ENCODE measurements around the gene EXOC7. TPM values are rescaled to one million over a fixed set of nuclear protein-coding genes. Genes with fewer than 3 reads are reported as not detected.
A peak's percentile ranks its signal among the peaks of the same experiment; 100 is the strongest.
"Not testable (repeated sequence)": the region's sequence is repeated elsewhere in the genome, so short reads cannot be mapped to it uniquely, and the experiment has no call there.

The EXOC7 gene
- total RNA-seq, 1 experiment from 2014 or later, result 69.0 TPM

- DNase-seq, result no peak
- H3K4me2 ChIP-seq (ENCODE audit: low read depth, low read length, poor library complexity, severe bottlenecking), result no peak overlapping the region
Observed at GRCh38 chr17:76050538-76051467, 52.8 kb downstream of the EXOC7 start.

GRCh38 chr17:76049836-76050537, 53.6 kb downstream of the EXOC7 start:
- Histone ChIP-seq H3K9ac (ENCODE audit: low read length) (no peak overlapping the region), H3K9me3 (ENCODE audit: low read length) (no peaks in the 10 kb centered on the region), H3K9me2 (replicated peaks; ENCODE audit: insufficient read depth, low read length) (no peaks in the 10 kb centered on the region), H3K4me3 (ENCODE audit: low read length) (no peak overlapping the region), H3K27me3 (ENCODE audit: low read length) (no peaks in the 10 kb centered on the region), H3K36me3 (ENCODE audit: insufficient read depth, low read length) (peaks cover 9% of the 10 kb centered on the region; the same call in 1 of the 2 replicates), H2AFZ (ENCODE audit: low read length) (no peak overlapping the region), H3K4me2 (ENCODE audit: low read depth, low read length, poor library complexity, severe bottlenecking) (no peak overlapping the region), H3K79me2 (ENCODE audit: low read length) (no peaks in the 10 kb centered on the region), H3K27ac (ENCODE audit: low read length) (no peak overlapping the region), H3K4me1 (ENCODE audit: low read length) (peaks cover 10% of the 10 kb centered on the region), H4K20me1 (ENCODE audit: insufficient read depth, low read depth, low read length) (no peaks in the 10 kb centered on the region)
- DNase-seq, result no peak

More at GRCh38 chr17:76050538-76051467, 52.8 kb downstream of the EXOC7 start:
- H3K36me3 ChIP-seq (ENCODE audit: insufficient read depth, low read length), result peaks cover 9% of the 10 kb centered on the region; the same call in 1 of the 2 replicates
- H3K9ac ChIP-seq (ENCODE audit: low read length), result no peak overlapping the region
- no peak overlapping the region for H2AFZ ChIP-seq (ENCODE audit: low read length)
- no peaks in the 10 kb centered on the region for H3K79me2 ChIP-seq (ENCODE audit: low read length)
- no peak overlapping the region for H3K4me3 ChIP-seq (ENCODE audit: low read length)
- H3K27ac ChIP-seq (ENCODE audit: low read length), result no peak overlapping the region
- H3K27me3 ChIP-seq (ENCODE audit: low read length), result no peaks in the 10 kb centered on the region
- H4K20me1 ChIP-seq (ENCODE audit: insufficient read depth, low read depth, low read length), result no peaks in the 10 kb centered on the region
- peaks cover 10% of the 10 kb centered on the region for H3K4me1 ChIP-seq (ENCODE audit: low read length)
- no peaks in the 10 kb centered on the region for H3K9me2 ChIP-seq (replicated peaks; ENCODE audit: insufficient read depth, low read length)
- H3K9me3 ChIP-seq (ENCODE audit: low read length), result no peaks in the 10 kb centered on the region

- no peak overlapping the region for H2AFZ ChIP-seq (ENCODE audit: low read length)
- no peaks in the 10 kb centered on the region for H3K79me2 ChIP-seq (ENCODE audit: low read length)
- H3K9ac ChIP-seq (ENCODE audit: low read length), result no peak overlapping the region
- no peak overlapping the region for H3K4me2 ChIP-seq (ENCODE audit: low read depth, low read length, poor library complexity, severe bottlenecking)
- no peaks in the 10 kb centered on the region for H3K27me3 ChIP-seq (ENCODE audit: low read length)
- no peaks in the 10 kb centered on the region for H3K9me3 ChIP-seq (ENCODE audit: low read length)
- DNase-seq, result no peak
- no peak overlapping the region for H3K4me3 ChIP-seq (ENCODE audit: low read length)
- no peaks in the 10 kb centered on the region for H3K9me2 ChIP-seq (replicated peaks; ENCODE audit: insufficient read depth, low read length)
- no peaks in the 10 kb centered on the region for H4K20me1 ChIP-seq (ENCODE audit: insufficient read depth, low read depth, low read length)
- no peak overlapping the region for H3K27ac ChIP-seq (ENCODE audit: low read length)
- peaks cover 9% of the 10 kb centered on the region; the same call in 1 of the 2 replicates for H3K36me3 ChIP-seq (ENCODE audit: insufficient read depth, low read length)
- peaks cover 10% of the 10 kb centered on the region for H3K4me1 ChIP-seq (ENCODE audit: low read length)
Observed at GRCh38 chr17:76049239-76049638, 54.3 kb downstream of the EXOC7 start.

GRCh38 chr17:76048711-76049110, 54.9 kb downstream of the EXOC7 start:
- Histone ChIP-seq H3K9me3 (ENCODE audit: low read length) (no peaks in the 10 kb centered on the region), H3K4me2 (ENCODE audit: low read depth, low read length, poor library complexity, severe bottlenecking) (no peak overlapping the region), H3K9ac (ENCODE audit: low read length) (no peak overlapping the region), H2AFZ (ENCODE audit: low read length) (no peak overlapping the region), H3K9me2 (replicated peaks; ENCODE audit: insufficient read depth, low read length) (no peaks in the 10 kb centered on the region), H3K36me3 (ENCODE audit: insufficient read depth, low read length) (peaks cover 9% of the 10 kb centered on the region; the same call in 1 of the 2 replicates), H4K20me1 (ENCODE audit: insufficient read depth, low read depth, low read length) (no peaks in the 10 kb centered on the region), H3K27me3 (ENCODE audit: low read length) (no peaks in the 10 kb centered on the region), H3K4me3 (ENCODE audit: low read length) (no peak overlapping the region), H3K4me1 (ENCODE audit: low read length) (peaks cover 10% of the 10 kb centered on the region), H3K27ac (ENCODE audit: low read length) (no peak overlapping the region), H3K79me2 (ENCODE audit: low read length) (no peaks in the 10 kb centered on the region)
- DNase-seq, result no peak

- Histone ChIP-seq H3K4me3 (ENCODE audit: low read length) (no peak overlapping the region), H3K79me2 (ENCODE audit: low read length) (no peaks in the 10 kb centered on the region), H3K9ac (ENCODE audit: low read length) (no peak overlapping the region), H3K27me3 (ENCODE audit: low read length) (no peaks in the 10 kb centered on the region), H3K9me2 (replicated peaks; ENCODE audit: insufficient read depth, low read length) (no peaks in the 10 kb centered on the region), H2AFZ (ENCODE audit: low read length) (no peak overlapping the region), H3K9me3 (ENCODE audit: low read length) (no peaks in the 10 kb centered on the region), H3K4me1 (ENCODE audit: low read length) (peaks cover 10% of the 10 kb centered on the region), H3K4me2 (ENCODE audit: low read depth, low read length, poor library complexity, severe bottlenecking) (peak overlapping the region; percentile 15), H4K20me1 (ENCODE audit: insufficient read depth, low read depth, low read length) (no peaks in the 10 kb centered on the region), H3K36me3 (ENCODE audit: insufficient read depth, low read length) (peaks cover 9% of the 10 kb centered on the region; the same call in 1 of the 2 replicates), H3K27ac (ENCODE audit: low read length) (no peak overlapping the region)
- DNase-seq, result no peak
Observed at GRCh38 chr17:76048025-76048605, 55.5 kb downstream of the EXOC7 start.

- no peaks in the 10 kb centered on the region for H4K20me1 ChIP-seq (ENCODE audit: insufficient read depth, low read depth, low read length)
- H3K36me3 ChIP-seq (ENCODE audit: insufficient read depth, low read length), result peaks cover 9% of the 10 kb centered on the region; the same call in 1 of the 2 replicates
- peaks cover 10% of the 10 kb centered on the region for H3K4me1 ChIP-seq (ENCODE audit: low read length)
- no peaks in the 10 kb centered on the region for H3K79me2 ChIP-seq (ENCODE audit: low read length)
- no peaks in the 10 kb centered on the region for H3K9me3 ChIP-seq (ENCODE audit: low read length)
- no peak overlapping the region for H3K9ac ChIP-seq (ENCODE audit: low read length)
- no peak overlapping the region for H3K4me3 ChIP-seq (ENCODE audit: low read length)
- H2AFZ ChIP-seq (ENCODE audit: low read length), result no peak overlapping the region
- H3K9me2 ChIP-seq (replicated peaks; ENCODE audit: insufficient read depth, low read length), result no peaks in the 10 kb centered on the region
- H3K27me3 ChIP-seq (ENCODE audit: low read length), result no peaks in the 10 kb centered on the region
- no peak for DNase-seq
- H3K4me2 ChIP-seq (ENCODE audit: low read depth, low read length, poor library complexity, severe bottlenecking), result no peak overlapping the region
- no peak overlapping the region for H3K27ac ChIP-seq (ENCODE audit: low read length)
Observed at GRCh38 chr17:76046064-76046463, 57.5 kb downstream of the EXOC7 start.

- H3K36me3 ChIP-seq (ENCODE audit: insufficient read depth, low read length); H4K20me1 ChIP-seq (ENCODE audit: insufficient read depth, low read depth, low read length); H2AFZ ChIP-seq (ENCODE audit: low read length); H3K27me3 ChIP-seq (ENCODE audit: low read length); H3K9me3 ChIP-seq (ENCODE audit: low read length); H3K4me3 ChIP-seq (ENCODE audit: low read length); H3K9me2 ChIP-seq (replicated peaks; ENCODE audit: insufficient read depth, low read length); H3K4me2 ChIP-seq (ENCODE audit: low read depth, low read length, poor library complexity, severe bottlenecking); H3K79me2 ChIP-seq (ENCODE audit: low read length); DNase-seq; H3K4me1 ChIP-seq (ENCODE audit: low read length); H3K9ac ChIP-seq (ENCODE audit: low read length); H3K27ac ChIP-seq (ENCODE audit: low read length): not testable (repeated sequence)
Observed at GRCh38 chr17:76044475-76045007, 59.0 kb downstream of the EXOC7 start.

- H3K9me3 ChIP-seq (ENCODE audit: low read length); H3K4me3 ChIP-seq (ENCODE audit: low read length); H3K9ac ChIP-seq (ENCODE audit: low read length); H3K9me2 ChIP-seq (replicated peaks; ENCODE audit: insufficient read depth, low read length); H2AFZ ChIP-seq (ENCODE audit: low read length); H3K36me3 ChIP-seq (ENCODE audit: insufficient read depth, low read length); DNase-seq; H3K27me3 ChIP-seq (ENCODE audit: low read length); H3K4me1 ChIP-seq (ENCODE audit: low read length); H3K79me2 ChIP-seq (ENCODE audit: low read length); H3K27ac ChIP-seq (ENCODE audit: low read length); H3K4me2 ChIP-seq (ENCODE audit: low read depth, low read length, poor library complexity, severe bottlenecking); H4K20me1 ChIP-seq (ENCODE audit: insufficient read depth, low read depth, low read length): not testable (repeated sequence)
Observed at GRCh38 chr17:76042868-76043267, 60.7 kb downstream of the EXOC7 start.

Measured in Karpas-422 (cell line).